Activated gamma-delta T cell treated with anti-CD3 and anti-CD28 coated beads, Interleukin-2, amount 50 U/mL, for 16 hours (primary cell): Measurements from ENCODE around the gene STK39.
"Not testable (repeated sequence)": the region's sequence is repeated elsewhere in the genome, so short reads cannot be mapped to it uniquely, and the experiment has no call there.

Experiments used
- DNase-seq: peaks from one replicate; pipeline ENCODE4 v3.0.0-alpha.2; 2020; ENCODE audit warnings: low read depth

Gene STK39

DNA sequence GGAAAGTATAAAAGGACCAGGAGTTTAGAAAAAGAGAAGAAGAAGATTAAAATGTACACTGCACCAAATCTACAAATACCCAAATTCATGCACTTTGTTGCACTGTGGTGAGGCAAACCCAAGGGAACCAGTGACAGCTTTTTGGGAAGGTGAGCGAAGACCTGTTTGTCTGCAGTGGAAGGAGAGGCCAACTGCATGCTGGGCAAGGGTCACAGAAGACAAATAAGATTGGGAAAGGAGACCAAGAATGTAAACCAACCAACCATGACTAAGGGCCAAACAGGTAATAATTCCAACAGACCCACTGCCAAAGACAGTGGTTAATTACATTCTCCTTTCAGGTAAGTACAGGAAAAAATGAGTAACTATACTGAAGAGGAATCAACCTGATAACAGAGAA lies 202.8 kb downstream of the STK39 start:
- no peak for DNase-seq

DNA sequence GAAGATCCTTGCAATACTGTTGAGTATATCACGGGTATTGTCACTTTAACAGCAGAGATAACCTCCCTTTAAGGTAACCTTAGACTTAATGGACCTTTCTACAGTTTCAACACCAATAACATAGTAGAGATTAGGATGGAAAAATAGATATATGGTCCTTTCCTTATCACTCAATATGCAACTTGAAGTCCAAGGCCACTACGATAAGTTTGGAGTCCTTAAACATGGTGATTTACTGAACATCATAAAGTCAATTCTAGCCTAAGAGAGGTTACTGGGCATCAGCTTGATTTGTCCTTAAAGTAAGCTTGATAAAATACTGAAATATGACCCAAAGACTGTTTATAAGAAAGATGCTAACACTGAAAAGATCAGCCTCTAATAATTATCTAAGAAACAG lies 203.2 kb downstream of the STK39 start:
- no peak for DNase-seq

DNA sequence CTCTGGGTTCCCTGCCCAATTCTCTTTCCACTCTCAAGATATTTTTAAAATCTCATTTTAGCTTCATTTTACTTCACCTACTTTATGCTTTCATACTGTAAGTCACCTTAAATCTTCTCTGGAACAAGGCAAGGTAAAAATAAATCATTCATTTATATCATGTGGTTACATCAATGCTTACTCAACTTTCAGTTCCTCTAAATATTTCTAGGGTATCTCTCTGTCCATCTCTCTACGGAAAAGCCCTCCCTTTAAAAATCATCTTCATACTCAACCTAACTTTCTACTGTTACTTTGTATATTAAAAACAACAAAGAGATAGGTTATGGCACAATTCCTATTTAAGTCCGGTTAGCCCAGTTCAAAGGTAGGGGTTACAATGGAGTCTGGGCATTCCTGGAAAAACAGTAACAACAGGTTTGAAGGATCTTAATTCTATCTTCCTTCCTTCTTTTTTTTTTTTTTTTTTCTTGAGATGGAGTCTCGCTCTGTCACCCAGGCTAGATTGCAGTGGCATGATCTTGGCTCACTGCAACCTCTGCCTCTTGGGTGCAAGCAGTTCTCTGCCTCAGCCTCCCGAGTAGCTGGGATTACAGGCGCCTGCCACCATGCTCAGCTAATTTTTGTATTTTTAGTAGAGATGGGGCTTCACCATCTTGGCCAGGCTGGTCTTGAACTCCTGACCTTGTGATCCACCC lies 205.1 kb downstream of the STK39 start:
- DNase-seq = not testable (repeated sequence)

DNA sequence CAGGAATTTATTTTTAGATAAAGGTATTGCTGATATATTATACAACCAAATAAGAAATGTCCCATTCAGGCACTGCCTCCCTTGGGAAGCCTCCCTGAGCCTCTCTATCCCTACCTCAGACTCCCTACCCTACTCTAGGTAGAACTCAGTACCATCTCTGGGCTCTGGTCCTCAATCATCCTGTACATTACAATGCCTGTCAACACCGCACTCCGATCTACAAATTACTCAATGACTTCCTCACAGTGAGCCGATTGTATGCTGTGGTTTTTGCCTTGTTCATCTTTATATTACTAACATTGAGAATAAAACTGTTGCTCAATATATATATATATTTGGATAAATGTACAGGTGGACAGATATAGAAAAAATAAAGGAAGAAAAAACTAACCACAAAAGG lies 207.5 kb downstream of the STK39 start:
- no peak for DNase-seq

DNA sequence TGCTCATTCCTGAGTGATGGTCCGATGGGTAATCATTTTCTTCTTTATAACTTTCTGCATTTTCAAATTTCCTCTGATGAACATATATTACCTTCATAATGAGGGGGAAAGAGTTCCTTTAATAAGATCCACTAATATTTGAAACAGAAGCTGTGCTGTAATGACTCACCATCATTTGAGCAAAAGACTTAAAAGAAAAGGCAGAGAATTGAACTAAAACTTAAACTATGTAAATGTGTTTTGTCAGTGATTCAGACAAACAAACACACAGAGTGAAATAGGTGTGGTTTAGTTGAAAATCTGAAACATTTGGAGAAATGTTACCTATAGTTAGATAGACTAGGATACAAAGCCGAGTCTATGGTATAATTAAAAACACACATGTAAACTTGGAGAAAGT lies 209.6 kb downstream of the STK39 start:
- no peak for DNase-seq

DNA sequence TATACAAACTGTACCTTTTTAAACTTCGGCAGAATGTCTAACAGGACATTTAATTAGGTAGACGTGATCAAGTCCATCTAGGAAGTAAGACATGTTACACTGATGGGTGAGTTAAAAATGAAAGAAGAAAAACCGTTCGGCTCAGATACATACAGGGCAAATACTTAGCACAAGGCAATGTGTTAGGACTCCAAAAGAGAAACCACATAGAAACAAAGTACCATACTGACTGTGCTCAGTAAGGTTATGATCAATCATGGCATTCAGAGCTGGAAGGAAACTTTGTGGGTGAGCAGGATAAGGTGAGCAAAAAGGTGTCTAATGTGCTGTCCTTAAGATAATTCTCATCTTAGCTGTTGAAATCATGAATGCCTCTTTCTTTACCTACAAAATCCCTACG lies 211.9 kb downstream of the STK39 start:
- no peak for DNase-seq

DNA sequence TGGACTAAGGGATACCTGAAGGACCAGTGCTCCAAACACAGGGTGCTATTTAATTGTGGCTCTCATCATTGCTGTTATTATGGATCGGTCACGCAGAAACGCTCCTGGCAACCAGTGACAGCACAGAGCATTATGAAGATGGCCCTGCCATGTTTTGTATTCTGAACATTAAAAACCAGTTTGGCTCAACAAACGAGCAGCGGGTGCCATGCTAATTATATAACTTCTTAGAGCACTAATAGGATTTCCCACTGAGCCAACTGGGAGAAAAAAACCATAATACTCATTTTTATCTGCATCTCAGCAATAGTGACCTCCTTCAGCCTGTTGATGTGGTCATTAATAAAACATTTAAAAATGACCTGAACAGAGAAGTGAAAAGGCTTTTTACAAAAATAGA lies 212.8 kb downstream of the STK39 start:
- no peak for DNase-seq

DNA sequence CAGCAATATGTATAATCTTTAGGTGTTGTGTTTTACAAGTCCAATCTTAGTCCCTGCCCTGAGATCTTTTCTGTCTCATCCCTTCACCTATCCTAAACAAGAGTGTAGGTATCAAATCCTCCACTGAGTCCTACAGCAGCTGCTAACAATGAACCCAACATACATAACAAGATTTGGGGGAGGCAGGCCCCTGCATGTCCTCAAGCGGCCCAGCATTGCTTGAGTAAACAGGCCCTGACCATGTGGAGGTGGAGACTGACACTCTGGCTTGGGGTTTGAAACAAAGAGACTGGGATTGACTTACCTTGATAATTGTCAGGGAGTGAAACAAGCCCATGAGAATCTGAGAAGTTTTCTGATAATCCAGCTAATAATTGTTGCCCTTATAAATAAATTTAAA lies 213.4 kb downstream of the STK39 start:
- DNase-seq = no peak

DNA sequence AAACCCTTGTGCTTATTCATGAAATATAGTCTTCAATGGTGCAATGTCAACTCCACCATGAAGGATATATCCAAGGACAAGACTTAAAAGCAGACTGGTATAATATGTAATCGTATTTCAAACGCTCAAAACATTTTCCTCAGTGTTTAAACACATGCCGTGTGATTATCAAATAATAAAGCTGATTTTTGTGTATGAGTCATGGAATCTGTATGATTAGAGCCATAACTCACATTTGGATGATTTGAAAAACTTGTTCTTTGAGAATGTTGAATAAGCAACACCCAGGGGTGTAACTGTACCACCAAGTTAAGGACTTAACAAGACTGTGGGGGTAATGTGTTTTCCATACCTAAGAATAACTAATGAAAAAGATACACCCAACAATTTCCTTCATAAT lies 215.3 kb downstream of the STK39 start:
- DNase-seq = no peak

DNA sequence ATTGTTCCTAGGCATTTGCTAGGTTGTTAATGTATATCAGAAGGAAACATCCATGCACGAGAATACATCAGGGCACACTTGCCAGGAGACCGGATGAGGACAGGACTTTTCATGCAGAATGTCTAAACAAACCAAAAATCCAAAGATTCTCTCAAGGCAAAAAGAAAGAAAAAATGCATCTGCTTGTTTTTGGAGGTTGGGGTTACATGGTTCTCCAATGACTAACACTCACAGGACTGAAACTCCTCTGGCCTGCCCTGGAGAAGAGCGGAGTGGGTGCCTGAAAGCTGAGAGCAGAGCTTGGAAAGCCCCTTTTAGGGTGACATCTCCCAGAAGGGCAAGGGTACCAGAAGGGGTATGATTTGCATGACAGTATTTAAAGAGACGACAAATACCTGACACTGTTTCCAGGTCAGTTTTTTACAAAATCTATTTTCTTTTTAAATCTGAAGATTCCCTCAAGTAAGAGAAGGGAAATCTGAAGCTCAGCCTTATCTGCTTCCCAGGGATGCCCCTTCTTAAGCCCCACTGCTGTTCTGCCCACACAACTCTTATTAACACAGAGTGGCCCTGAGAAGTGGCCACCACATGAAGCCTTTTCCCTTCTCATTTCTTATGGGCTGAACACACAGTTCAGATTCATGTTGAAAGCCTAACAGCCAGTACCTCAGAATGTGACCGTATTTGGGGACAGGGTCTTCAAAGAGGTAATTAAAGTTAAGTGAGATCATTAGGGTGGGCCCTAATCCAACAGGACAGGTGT lies 216.4 kb downstream of the STK39 start:
- no peak for DNase-seq

DNA sequence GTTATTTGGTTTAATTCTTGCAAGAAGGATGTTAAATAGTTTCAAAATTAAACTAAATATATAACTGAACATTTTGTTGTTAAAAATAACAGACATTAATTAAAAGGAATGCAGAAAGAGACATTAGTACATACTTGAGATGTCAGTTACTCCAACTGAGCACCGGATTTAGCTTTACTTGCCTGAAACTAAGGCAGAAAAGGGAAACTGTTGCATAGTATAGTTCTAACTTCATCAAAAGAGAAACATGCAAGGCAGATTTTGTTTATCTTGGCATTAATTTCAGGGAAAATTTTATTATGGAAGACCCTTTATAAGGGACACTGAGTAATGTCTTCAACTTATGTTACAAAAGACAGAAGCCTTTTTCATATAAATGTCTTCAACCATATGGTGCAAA lies 218.3 kb downstream of the STK39 start:
- DNase-seq = no peak

DNA sequence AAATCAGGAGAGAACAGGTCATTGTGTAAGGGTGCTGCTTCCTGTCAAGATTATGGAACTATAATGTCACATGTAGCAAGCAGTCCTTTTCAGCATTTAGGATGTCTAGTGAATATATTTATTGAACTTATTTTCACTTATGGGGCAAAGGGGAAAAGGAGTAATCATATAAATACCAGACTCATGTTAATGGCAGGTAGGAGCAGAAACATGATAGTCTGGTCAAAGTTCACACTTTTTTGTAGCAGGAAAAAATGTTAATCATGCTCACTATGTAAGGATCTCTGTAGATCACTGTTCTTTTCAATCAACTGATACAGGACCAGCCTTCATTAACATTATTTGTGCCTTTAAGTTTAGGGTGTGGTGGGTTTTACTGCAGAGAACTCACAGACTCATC lies 219.0 kb downstream of the STK39 start:
- DNase-seq = no peak

DNA sequence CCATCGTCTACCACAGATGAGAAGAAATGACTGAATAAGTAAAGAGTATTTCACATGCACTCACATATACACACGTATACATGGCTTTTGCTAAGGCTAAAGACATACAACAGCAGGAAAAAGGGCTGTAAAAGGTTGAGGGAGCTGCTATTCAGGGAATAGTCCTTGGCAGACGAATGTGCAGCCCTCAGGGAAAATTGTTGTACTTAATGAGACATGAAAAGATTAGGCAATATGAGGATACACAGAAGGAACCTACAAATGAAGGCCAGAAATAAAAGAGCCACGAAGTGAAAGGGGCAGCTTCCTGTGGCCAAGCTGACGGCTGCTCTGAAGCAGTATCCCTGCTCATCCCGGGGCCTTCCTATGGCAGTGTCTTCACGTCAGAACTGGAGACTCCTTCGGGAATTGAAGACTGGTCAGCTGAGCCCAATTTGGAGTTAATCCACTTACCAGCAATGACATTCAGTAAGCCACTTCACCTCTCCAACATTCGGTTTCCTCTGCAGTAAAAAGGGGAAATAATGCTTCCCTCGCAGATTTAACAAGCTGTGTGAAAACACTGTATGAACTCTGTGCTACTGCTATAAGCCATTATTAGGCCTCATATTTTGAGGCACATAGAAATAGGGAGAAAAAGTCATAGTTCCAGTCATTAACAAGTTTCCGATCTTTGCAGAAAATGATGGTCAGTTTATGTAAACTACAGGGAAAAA lies 221.8 kb downstream of the STK39 start:
- no peak for DNase-seq

DNA sequence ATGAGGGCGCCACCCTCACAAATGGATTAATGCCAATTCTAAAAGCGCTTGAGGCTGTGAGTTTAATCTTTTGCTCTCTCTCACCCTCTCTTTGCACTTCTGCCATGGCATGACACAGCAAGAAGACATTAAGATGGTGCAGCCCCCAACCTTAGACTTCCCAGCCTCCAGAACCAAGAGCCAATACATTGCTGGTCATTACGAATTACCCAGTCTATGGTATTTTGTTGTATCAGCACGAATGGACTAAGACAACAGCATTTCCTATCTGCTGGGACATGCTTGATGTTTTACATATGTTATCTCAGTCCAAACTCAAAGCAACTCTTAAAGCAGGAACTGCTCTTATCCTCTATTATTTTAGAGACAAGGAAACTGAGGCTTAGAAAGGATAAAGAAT lies 222.9 kb downstream of the STK39 start:
- DNase-seq = no peak

DNA sequence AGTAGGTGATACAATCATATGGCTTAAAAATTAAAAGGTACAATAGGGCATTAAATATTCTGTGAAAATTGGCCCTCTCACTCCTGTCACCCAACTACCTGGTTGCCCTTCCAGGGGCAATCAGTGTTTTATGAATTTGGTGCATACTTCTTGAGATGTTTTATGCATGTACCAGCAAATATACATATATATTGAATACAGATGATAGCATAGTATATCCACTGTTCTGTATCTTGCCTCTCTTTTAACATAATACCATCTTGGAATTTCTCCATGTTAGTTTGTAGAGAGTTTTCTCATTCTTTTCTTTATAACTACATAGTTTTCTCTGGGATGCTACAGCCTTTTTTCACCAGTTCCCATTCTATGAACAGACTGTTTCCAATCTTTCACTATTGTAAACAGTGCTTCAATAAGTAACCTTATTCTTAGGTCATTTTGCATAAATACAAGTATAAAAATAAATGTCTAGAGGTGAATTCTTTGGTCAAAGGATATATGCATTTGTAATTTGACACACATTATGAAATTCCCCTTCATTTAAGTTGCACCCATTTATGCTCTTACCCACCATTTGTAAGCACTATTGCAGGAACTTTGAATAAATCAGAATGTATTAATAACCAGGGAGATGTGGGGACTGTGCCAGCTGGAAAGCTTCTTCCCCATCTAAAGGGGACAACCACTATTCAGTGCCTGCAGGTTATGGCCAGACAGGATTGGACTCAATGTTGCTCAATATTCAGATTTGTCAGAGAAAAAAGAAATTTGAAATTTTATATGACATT lies 225.4 kb downstream of the STK39 start:
- DNase-seq = no peak

DNA sequence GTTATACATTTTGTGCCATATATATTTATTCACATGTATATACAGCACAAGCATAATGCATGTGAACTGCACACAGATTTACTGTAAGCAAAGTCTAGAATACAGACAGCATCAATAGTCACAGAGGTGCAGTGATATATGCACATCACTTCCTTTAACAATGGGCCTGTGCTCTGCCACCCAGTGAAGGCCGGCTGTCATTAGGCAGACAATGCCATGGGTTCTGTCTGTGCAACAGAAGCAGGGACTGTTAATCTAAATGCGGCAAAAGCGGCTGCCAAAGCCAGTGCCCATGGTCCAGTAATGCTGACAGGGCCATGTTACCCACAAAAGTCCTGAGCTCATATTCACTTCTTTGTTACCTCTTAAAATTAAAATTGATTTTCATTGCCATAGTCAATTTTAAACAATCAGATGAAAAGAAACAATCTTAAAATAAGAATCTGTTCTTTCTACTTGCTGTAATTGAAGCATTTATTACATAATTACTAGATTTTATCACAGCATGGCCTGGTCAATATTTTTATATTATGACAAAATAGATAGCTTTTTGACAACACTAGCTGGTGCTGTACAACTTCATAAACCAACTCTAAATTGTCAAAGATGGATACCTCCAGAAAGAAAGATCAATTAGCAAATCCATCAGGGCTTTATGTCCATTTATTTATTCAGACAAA lies 232.0 kb downstream of the STK39 start:
- DNase-seq = no peak

DNA sequence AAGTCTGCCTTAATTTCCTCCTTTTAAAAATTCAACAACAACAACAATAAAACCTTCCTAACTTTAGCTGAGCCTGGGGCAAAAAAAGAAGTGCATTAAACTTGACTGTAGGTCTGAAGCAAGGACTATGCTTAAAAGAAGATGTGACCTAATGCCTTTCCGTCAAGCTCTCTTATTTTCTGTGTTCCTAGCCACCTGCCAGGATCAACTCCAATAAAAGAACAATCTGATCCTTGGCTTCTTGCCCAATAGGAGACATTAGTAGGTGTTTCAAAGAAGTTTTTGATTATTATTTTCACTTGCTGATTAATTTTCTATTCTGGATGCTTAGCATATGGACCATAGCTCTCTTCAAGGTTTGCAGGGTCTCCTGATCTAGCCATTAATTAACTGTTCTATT lies 237.5 kb downstream of the STK39 start:
- DNase-seq = no peak

DNA sequence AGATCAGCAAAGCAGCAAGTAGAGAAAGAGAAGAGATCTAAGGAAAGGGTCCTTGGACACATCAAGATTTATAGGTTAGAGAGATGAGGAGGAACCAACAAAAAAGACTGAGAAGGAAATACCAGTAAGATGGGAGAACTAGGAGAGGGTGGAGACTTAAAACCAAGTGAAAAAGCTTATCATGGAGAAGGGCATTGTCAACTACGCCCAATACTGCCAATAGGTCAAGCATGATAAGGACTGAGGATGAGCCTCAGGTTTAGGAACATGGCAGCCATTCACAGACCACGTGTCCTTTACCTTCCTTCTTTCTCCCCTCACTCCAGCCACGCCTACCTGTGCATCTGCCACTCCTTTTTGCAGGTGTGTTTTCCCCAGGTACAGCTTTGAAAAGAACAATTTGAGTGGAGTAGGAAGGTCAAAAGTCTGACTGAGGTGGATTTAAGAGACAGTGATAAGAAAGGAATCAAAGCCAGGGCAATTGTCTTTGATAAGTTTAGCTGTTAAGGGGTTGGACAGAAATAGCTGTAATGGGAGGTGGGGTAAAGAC lies 238.7 kb downstream of the STK39 start:
- DNase-seq = no peak

DNA sequence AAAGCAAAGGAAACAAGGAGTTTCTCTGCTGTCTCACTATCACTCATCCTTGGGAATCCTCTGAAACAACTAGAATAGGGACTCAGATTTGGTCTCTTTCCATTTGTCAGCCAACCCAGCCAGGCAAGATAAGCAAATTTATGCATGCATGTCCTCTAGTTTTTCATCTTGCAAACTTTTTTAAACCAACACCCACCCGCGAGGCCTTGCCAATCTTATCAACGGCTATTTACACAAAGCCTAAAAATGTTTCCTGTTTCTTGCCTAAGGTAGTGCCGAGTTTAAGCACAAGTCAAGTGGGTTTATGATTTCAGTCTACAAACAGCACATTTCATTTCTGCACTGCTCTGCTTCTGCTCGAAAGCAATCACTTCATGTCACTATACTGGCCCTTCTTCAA lies 240.9 kb downstream of the STK39 start:
- DNase-seq = no peak

DNA sequence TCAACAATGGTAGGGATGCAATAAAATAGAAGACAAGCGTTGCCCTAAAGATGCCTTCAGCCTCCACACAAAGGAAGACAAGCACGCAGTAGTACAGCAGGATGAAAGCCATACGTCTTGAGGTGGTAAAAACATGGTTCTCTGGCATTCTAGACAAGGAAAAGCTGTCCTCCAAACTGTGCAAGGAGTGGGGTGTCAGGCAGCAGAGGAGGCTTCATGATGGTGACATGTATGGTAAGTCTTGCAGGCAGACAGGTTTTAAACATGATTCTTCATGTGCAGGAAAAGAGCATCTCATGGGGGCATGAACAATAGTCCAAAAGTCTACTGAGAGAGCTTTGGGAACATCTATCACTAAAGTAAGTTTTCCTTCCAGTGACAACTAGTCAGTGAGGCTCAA lies 241.8 kb downstream of the STK39 start:
- no peak for DNase-seq

DNA sequence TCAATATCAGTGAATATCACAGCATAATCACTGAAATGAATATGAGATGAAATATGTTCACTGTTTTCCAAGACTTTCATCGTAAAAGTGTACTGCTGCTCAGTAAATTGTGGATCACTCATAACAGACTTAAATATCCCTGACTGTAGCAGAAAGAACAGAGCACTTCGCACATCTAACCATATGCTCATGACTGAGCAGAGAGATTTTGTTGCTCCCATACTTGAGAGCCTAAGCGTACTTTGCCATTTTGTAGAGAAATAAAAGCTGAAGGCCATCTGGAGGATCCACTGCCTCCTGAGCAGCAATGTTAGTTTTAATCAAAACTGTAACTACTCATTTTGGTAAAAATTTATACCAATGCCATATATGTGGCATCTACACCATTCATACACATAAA lies 243.5 kb downstream of the STK39 start:
- no peak for DNase-seq
